GM13976 (cell line): Measurements from ENCODE around the gene HABP2.

Experiments used
- DNase-seq: peaks from one replicate; pipeline ENCODE4 v3.0.0; 2012; ENCODE audit warnings: low spot score
- CTCF ChIP-seq: IDR thresholded peaks from 2 replicates; pipeline ENCODE4 v1.5.1; 2012; ENCODE audit warnings: borderline replicate concordance, mild to moderate bottlenecking; ENCODE audit not compliant: insufficient read depth; ENCODE audit errors: extremely low read depth, missing control alignments, control extremely low read depth
- in situ Hi-C: fragments of 300-500 bp; cut with MboI; formaldehyde crosslinking; loops from one replicate; pipeline ENCODE4 v1.12.0; 2022; ENCODE audit warnings: low sequenced_read_pairs, mixed read lengths, inconsistent platforms; ENCODE audit not compliant: unreplicated experiment

Gene HABP2

GRCh38 chr10:113530476-113530875 lies 22.4 kb upstream of the HABP2 start:
- in situ Hi-C loops: no loop called here

GRCh38 chr10:113532724-113533123 lies 20.1 kb upstream of the HABP2 start:
- TF ChIP-seq CTCF: no peak
- in situ Hi-C loops: no loop called here
- DNase-seq: no peak

More at GRCh38 chr10:113530476-113530875, 22.4 kb upstream of the HABP2 start:
- TF ChIP-seq CTCF: no peak
- DNase-seq: no peak

- in situ Hi-C loops: no loop called here
- DNase-seq: no peak
- no peak for TF ChIP-seq CTCF
These were observed 19.1 kb upstream of the HABP2 start for GRCh38 chr10:113533801-113534200.

- DNase-seq: no peak
- TF ChIP-seq CTCF: no peak
- in situ Hi-C loops: no loop called here
These were observed 18.4 kb upstream of the HABP2 start for GRCh38 chr10:113534423-113534822.

GRCh38 chr10:113537672-113538071 lies 15.2 kb upstream of the HABP2 start:
- DNase-seq: no peak
- in situ Hi-C loops: no loop called here
- no peak for TF ChIP-seq CTCF

GRCh38 chr10:113538151-113538550 lies 14.7 kb upstream of the HABP2 start:
- in situ Hi-C loops: no loop called here
- TF ChIP-seq CTCF: no peak

GRCh38 chr10:113539789-113540188 lies 13.1 kb upstream of the HABP2 start:
- no peak for TF ChIP-seq CTCF
- no peak for DNase-seq
- in situ Hi-C loops: no loop called here

More at GRCh38 chr10:113538151-113538550, 14.7 kb upstream of the HABP2 start:
- no peak for DNase-seq
